ENCODE data around the gene NEURL1B.
A peak's percentile ranks its signal among the peaks of the same experiment; 100 is the strongest.

DNA sequence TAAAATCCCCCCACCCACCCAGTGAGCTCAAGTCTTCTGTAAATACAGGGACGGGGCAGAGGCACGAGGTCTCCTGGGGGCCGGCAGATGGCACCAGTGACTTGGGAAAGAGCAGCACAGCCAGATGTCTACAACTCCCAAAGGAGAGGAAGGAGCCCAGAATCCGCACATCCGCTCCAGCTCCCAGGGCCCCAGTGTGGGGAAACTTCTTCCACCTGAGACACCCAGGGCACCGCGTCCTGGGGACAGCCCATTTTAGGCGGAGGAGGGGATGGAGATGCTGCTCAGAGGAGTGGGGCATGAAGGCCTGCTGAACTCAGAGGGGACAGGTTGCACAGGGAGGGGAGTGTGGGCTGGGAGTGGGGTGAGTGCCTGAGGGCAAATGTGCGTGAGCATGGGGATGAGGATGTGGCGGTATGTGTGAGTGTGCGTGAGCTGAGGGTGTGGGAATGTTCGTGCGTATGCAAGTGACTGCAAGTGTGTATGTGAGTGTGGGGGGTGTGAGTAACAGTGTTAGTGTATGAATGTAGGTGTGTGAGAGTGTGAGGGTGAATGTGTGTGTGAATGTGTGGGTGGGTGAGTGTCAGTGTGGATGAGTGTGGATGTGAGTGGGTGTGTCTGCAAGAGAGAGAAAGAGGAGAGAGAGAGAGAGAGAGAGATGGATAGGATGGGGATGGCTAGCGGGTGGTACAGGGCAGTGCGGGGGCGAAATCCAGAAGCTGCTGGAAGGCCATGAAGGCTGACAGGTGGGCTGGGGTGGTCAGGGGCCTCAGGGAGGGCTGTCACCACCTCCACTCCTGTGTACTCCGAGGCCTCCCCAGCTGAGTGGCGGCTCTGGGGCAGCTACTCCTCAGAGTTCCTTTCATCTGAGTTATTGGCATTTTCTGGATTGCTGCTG is 66.5 kb downstream of the NEURL1B start:
- TF ChIP-seq, protein P1, sequence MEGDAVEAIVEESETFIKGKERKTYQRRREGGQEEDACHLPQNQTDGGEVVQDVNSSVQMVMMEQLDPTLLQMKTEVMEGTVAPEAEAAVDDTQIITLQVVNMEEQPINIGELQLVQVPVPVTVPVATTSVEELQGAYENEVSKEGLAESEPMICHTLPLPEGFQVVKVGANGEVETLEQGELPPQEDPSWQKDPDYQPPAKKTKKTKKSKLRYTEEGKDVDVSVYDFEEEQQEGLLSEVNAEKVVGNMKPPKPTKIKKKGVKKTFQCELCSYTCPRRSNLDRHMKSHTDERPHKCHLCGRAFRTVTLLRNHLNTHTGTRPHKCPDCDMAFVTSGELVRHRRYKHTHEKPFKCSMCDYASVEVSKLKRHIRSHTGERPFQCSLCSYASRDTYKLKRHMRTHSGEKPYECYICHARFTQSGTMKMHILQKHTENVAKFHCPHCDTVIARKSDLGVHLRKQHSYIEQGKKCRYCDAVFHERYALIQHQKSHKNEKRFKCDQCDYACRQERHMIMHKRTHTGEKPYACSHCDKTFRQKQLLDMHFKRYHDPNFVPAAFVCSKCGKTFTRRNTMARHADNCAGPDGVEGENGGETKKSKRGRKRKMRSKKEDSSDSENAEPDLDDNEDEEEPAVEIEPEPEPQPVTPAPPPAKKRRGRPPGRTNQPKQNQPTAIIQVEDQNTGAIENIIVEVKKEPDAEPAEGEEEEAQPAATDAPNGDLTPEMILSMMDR (IDR thresholded peaks at IDR 0.05) = peak in 3 of 6 experiments; percentile 27 to 52 (median 41)
- TF ChIP-seq POLR2A (IDR thresholded peaks at IDR 0.05) = no peak
